Kasumi-1 (cell line): ENCODE measurements around the gene CDRT4.

ENCODE experiments used
- DNase-seq, 2 experiments: peaks; one replicate each; lab custom pipeline; 2025; lab: John Stamatoyannopoulos, UW

CDRT4 gene

GRCh38 chr17:15431766-15432165, 35.7 kb downstream of the CDRT4 start:
- no peak for DNase-seq

GRCh38 chr17:15431196-15431595, 36.2 kb downstream of the CDRT4 start:
- DNase-seq = no peak

GRCh38 chr17:15424521-15424920, 42.9 kb downstream of the CDRT4 start:
- no peak for DNase-seq

- no peak for DNase-seq
These were observed 44.9 kb downstream of the CDRT4 start for GRCh38 chr17:15422392-15422965.

- DNase-seq = no peak
These were observed 48.6 kb downstream of the CDRT4 start for GRCh38 chr17:15418781-15419180.

GRCh38 chr17:15414532-15415306, 52.7 kb downstream of the CDRT4 start:
- no peak for DNase-seq

GRCh38 chr17:15413101-15413771, 54.2 kb downstream of the CDRT4 start:
- DNase-seq = no peak

GRCh38 chr17:15412606-15413005, 54.8 kb downstream of the CDRT4 start:
- no peak for DNase-seq

- DNase-seq = peak; percentile 76 to 81
These were observed 55.8 kb downstream of the CDRT4 start for GRCh38 chr17:15411384-15412198.

GRCh38 chr17:15409721-15410250, 57.6 kb downstream of the CDRT4 start:
- no peak for DNase-seq

GRCh38 chr17:15408803-15409202, 58.6 kb downstream of the CDRT4 start:
- no peak for DNase-seq

GRCh38 chr17:15406081-15406480, 61.3 kb downstream of the CDRT4 start:
- DNase-seq = no peak

- DNase-seq = no peak
These were observed 62.4 kb downstream of the CDRT4 start for GRCh38 chr17:15405058-15405415.

- DNase-seq = no peak
These were observed 63.0 kb downstream of the CDRT4 start for GRCh38 chr17:15404106-15405057.

- peak in 1 of 2 experiments; percentile 3 for DNase-seq
These were observed 64.0 kb downstream of the CDRT4 start for GRCh38 chr17:15403276-15403939.

GRCh38 chr17:15399443-15399842, 68.0 kb downstream of the CDRT4 start:
- no peak for DNase-seq

- DNase-seq = no peak
These were observed 68.6 kb downstream of the CDRT4 start for GRCh38 chr17:15398736-15399331.

GRCh38 chr17:15398291-15398690, 69.1 kb downstream of the CDRT4 start:
- DNase-seq = peak; percentile 41 to 70

GRCh38 chr17:15397620-15398019, 69.8 kb downstream of the CDRT4 start:
- no peak for DNase-seq

- DNase-seq = no peak
These were observed 72.3 kb downstream of the CDRT4 start for GRCh38 chr17:15395091-15395490.
